Frontal cortex (tissue), 4 donors: ENCODE results near the gene PRR18. TPM values are rescaled to one million over a fixed set of nuclear protein-coding genes. Genes with fewer than 3 reads are reported as not detected.

Source experiments
- DNase-seq, 2 donors: peaks; one replicate each; pipeline ENCODE4 v3.0.0; 2012; ENCODE audit warnings: low spot score in 2 of 2
- FAIRE-seq: peaks from 2 replicates; lab custom pipeline; 2012; peaks lifted over from hg19 to GRCh38; lab: Jason Lieb, UNC
- total RNA-seq: library from RNA; depleted of rRNA; stranded (reverse); fragments of >200 nt; gene quantifications from one replicate; pipeline ENCODE4 v1.2.3, GENCODE V29; 2014
- donor health status: control.
- donor health status: control.
- donor health status: control.

Gene PRR18
- total RNA-seq, 1 donor from 2014 or later = under 0.01 TPM

DNA sequence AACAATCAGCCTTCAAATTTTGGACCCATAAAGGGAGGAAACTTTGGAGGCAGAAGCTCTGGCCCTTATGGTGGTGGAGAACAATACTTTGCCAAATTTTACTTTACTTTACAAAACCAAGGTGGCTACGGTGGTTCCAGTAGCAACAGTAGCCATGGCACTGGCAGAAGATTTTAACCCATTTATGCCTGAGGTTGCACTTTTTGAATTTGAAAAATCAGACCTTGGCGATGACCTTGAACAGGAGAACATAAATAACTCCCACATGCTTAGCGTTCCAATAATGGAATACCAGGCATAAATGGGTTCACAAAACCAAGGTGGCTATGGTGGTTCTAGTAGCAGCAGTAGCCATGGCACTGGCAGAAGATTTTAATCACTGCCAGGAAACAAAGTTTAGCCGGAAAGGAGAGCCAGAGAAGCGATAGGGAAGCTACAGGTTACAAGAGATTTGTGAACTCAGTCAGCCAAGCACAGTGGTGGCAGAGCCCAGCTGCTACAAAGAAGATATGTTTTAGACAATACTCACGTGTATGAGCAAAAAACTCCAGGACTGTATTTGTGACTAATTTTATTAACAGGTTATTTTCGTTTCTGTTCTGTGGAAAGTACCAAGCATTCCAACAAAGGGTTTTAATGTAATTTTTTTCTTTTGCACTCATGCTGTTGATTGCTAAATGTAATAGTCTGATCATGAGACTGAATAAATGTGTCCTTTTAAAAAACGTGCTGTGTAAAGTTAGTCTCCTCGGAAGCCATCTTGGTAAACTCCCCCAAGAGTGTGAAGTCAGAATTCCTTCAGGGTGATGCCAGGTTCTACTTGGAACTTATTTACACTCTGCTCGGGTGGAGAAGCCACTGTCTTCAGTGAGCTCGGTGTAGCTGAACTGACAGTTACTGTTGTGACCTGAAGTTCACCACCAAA, 27.4 kb upstream of the PRR18 start:
- DNase-seq = no peak
- FAIRE-seq = no peak

DNA sequence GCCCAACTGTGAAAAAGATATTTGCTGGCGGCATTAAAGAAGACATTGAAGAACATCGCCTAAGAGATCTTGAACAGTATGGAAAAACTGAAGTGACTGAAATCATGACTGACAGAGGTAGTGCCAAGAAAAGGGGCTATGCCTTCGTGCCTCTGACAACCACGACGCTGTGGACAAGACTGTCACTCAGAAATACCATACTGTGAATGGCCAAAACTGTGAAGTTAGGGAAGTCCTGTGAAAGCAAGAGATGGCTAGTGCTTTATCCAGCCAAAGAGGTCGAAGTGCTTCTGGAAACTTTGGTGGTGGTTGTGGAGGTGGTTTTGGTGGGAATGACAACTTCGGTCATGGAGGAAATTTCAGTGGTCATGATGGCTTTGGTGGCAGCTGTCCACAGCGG, 26.7 kb upstream of the PRR18 start:
- no peak for FAIRE-seq
- DNase-seq = no peak

DNA sequence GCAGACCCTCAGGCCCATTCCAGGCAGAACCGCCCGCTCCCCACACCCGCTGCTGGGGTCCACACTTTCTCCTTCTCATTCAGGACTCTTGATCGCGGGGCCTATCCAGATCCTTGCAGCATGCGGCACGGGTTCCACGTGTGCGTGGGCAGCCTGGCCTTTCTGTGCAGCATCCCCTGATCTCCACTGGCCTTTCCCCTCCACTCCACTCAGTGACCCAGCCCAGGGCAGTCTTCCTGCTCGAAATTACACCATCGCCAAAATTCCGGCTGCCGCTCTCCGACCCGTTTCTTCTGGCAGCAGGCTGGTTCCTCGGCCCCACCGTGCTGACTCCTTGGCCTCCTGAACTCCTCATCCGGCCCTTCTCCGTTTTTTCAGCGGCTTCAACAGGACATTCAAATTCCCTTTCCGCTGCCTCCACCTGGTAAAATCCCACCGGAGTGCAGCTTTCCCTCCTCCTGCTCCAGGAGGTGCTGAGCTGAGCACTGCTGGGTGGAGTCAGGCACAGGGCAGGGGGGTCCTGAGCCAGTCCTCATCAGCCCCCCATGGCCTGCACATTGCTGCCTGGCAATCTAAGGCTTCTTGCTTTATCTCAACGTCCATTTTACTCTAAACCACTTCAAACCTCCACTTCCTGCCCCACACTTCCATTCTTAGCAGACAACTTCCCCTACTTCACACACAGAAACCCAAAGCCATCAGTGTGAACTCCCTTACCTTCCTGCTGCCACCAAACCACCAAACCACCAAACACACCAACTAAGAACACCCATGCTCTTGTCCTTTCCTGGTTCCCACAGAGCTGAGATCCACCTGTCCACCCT, 25.2 kb upstream of the PRR18 start:
- DNase-seq (no peak), FAIRE-seq (no peak)

DNA sequence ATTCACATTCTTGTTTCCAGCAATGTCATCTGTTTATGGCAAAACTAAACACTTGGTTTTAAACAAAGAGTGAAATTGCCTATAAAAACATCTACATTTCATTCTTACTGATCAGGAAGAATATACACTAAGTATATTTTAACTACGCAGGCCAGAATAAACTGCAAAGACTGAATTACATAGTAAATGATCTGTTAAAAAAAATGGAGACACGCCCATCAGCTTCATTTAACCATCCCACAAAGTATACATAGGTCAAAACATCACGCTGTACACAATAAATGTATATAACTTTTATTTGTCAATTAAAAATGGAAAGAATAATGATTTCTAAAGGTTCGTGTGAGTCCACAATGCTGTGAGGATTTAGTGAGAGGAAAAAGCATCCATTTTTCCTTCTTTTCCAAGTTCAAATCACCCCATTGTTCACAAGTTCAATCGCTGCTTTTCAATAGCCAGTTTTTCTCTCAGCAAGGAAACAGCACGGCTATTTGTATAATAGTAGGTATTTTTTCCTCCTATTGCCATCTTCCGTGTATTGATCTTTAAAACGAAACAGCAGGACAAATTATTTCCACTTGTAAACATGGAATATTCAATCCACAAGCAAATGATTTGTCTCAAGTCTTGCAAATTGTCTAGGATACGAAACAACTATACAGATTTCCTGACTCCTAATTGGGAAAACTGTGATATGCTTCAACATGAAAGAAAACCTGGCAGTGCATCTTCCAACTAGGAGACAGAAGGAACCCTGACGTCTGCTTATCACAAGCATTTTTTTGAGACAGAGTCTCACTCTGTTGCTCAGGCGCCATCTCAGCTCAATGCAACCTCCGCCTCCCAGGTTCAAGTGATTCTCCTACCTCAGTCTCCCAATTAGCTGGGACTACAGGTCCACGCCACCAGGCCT, 23.6 kb upstream of the PRR18 start:
- FAIRE-seq (no peak), DNase-seq (no peak)

DNA sequence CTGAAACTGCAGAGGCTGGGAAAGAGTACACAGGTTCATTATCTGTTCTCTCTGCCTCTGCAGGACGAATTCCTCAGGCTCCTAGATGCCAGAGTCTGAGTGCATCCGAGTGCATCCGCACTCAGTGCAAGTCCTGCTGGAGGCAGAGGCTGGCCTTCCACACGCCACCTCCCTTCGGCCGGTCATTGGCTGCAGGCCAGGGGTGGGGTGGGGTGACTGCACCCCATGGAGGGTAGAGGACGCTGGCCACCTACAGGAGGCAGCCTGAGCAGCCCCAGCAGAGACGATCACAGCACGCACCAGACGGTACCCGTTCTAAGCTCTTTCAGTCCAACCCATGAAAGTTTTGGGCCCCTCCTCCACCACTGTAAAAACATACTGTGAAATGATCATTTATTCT, 22.4 kb upstream of the PRR18 start:
- DNase-seq = peak in 1 of 2 donors; percentile 54
- no peak for FAIRE-seq

DNA sequence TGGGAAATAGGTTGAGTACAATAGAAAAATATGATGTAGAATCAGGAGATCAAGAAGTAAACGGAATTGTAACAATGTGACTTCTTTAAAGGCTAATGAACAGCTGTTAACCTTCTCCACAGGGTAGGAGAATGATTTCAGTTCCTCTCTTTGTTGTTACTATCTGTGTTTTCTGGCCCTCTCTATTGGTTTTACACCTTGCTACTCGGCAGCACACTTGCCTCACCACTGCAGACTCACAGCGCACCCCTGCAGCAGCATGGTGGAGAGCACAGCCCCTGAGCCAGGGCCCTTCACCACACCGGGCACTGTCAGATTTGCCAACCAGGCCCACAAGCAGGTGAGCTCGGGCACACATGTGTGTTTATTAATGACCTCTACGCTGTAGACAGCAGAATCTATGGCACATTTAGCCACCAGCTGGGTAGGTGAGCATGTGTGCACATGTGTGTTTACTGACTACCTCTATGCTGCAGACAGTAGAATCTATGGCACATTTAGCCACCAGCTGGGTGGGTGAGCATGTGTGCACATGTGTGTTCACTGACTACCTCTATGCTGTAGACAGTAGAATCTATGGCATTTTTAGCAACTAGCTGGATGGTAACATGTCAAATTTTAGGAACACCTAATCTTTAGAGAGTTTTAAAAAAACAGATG, 17.3 kb upstream of the PRR18 start:
- DNase-seq (no peak), FAIRE-seq (no peak)

DNA sequence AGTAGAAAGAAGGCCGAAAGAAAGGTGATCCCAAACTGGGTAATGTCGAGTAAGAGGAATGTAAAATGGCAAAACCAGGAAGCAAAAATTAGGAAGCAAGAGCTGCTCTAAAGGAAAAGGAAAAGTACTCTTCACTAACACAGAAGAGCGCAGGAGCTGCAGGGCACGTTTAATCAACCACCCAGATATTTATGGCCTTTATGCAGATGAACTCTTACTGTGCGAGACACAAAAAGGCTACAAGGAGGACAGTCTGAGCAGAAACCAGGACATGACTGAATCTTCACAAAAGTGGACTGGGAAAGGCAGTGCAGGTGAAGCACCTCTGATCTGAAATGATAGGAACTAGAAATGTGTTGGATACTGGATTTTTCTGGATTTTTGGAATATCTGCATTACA, 15.2 kb upstream of the PRR18 start:
- DNase-seq (no peak), FAIRE-seq (no peak)

DNA sequence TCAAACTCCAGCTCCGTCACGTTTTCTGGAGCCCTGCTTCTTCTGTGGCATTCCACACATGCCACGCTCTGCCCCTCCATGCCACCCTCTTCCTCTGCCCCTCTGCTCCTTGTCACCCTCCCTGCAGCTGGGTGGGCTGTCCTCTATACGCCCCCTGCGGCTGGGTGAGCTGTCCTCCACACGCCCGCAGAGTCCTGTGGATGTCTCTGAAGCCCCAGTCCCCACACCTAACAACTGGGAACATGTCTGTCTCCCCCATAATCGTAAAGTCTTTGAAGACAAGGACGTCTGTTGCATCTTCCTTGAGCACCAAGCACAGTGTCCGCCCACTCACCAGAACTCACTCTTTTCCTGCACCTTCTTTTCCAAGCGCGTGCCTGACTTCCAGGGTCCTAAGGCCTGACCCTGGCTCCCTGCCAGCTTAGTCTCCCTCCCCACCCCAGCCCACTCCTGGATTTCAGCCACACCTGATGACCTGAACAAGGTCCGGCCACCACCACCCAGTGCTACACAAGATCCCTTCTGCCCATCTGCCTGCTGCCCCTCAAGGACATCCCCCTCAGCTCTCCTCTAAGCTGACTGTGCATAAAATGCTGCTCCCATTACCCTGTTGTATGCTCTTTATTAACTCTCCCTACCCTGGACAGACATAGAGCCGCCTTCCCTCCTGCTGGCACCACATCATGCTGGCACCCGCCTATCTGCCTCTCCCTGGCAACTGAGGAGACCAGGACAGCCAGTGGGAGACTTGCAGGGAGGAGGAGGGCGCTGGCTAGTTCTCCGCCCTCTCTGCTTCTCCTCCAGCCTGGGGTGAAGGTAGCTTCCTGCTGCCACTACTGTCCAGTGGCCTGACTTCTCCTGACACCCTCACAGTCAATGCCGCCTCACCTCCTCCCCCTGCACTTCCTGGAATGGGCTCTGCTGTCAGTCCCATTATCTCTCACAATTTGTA, 10.7 kb upstream of the PRR18 start:
- DNase-seq (no peak), FAIRE-seq (no peak)

DNA sequence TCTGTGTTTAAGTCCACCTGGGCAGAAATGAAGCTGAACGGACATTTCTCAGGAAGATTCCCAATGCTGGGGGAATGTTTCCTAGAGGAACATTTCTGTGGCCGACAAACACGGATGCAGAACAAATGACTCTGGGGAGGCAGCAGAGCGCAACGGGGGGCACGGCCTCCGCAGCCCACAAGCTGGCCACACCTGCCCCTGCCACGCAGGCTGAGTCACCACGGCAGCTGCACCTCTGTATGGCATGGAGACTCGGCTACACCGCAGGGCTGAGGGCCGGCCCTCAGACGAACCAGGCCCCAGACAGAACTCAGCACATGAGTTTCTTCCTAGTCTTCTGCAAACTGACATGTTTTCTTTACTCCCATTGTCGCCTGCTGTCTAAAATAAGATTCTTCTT, 10.0 kb upstream of the PRR18 start:
- no peak for DNase-seq
- no peak for FAIRE-seq

DNA sequence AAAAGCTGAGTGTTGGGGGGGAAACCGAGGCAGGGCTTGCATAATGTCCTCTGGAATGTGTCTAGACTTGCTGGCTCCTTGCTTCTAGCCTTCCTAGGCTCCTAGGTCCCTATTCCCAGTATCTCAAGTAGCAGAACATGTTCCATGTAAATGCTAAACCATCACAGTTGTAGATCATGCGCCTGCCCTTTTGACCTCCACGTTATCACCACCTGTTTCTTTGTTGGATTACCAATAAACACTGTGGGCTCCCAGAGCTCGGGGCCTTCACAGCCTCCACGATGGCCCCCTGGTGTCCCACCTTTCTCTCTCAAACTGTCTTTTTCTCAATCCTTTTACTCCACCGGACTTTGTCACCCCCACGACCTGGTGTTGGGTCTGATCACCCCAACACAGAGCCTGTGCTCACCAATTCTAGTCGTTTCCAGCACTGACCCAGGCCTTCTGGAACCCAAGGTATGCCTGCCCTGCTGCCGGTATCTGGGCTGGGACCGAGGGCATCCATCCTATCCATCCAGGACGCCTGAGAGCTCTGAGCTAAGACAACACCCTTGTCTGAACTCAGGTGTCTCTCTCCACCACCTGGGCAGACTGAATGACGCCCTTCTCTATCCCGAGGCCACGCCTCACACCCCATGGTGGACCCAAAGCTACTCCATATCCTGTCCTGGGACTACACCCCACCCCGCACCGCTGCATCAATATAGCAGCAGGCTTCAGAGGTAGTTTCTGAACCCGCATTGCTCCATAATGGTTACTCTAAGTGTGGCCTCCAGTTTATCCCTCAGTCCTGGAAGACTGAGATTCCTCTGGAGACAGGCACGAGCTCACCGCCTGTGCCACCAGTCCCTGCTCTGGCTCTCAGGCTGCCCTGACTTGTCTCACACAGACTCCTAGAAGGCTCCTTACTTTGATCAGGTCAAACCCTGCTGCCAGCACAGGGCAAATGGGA, 9.3 kb upstream of the PRR18 start:
- DNase-seq (no peak), FAIRE-seq (no peak)

DNA sequence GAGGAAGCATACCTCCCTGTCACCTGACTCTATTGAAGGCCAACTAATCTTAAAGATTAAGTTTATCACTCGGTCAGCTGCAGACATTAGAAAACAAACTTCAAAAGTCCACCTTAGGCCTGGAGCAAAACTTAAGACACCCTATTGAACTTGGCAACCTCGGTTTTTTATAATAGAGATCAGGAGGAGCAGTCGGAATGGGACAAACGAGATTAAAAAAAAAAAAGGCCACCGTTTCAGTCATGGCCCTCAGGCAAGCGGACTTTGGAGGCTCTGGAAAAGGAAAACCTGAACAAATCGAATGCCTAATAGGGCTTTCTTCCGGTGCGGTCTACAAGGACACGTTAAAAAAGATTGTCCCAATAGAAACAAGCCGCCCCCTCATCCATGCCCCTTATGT, 7.2 kb upstream of the PRR18 start:
- FAIRE-seq = no peak
- DNase-seq = no peak

DNA sequence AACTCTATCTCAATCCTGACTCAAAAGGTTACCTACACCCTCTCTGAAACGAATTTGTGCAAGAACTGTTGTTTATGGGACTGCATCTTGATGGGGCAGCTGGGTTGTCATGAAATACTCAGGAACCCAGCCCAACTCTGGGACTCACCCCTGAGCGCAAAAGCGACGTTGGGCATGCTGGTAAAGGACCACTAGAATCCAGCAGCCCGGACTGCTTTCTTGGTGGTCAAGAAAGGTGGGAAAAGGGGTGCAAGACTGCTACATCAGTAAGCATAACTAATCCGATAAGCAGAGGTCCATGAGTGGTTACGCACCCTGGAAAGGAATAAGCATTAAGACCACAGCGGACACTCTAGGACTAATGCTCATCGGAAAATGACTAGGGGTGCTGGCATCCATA, 6.3 kb upstream of the PRR18 start:
- no peak for FAIRE-seq
- no peak for DNase-seq

DNA sequence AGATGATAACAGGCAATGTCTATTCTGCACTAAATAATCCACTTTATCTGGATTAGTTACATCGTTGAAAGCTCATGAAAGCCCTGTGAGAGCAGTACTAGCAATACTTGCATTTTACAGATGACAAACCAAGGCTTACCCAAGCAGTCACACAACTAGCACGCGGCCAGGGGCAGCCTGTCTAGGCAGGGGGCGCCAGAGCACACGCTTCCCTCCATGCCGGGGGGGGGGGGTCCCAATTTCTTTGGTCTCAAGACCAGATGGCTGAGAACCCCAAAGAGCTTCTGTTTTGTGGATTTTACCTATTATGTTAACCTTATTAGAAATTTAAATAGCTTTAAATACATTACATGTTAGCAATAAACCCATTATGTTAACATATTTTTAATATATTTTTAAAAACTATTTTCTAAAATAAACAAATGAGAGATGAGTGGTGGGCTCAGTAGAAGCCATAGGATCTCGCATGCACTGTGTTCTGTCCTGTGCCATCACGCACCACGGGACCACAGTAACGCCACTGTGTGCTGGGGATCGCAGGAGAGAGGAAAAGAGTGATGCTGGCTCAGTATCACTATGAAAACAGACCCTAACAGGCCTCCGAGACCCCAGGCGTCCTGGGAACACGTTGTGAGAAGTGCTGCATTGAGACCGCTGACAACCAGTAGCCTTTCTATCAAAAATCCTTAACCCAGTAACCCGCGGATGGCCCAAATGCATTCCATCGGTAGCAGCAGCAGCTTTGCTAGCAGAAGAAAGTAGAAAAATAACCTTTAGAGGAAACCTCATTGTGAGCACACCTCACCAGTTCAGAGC, 5.3 kb upstream of the PRR18 start:
- FAIRE-seq = no peak
- peak in 1 of 2 donors; percentile 59 for DNase-seq

DNA sequence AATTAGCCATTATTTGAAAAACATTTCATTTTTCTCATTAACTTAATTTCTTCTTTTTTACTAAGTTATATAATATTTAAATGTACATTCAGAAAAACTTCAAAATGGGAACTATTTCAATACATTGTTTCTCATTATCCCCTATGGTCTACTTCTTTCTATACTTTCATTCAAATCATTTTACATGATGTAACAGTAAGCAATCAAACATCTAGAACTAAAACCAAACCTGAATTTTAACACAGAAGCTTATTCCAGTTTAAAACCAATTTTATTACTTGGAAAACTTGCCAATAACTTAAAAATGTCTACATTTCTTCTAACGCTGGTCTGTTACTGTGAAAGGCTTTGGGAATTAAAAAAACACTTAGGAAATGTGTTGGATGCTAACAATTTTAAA, 4.6 kb upstream of the PRR18 start:
- FAIRE-seq (no peak), DNase-seq (no peak)

DNA sequence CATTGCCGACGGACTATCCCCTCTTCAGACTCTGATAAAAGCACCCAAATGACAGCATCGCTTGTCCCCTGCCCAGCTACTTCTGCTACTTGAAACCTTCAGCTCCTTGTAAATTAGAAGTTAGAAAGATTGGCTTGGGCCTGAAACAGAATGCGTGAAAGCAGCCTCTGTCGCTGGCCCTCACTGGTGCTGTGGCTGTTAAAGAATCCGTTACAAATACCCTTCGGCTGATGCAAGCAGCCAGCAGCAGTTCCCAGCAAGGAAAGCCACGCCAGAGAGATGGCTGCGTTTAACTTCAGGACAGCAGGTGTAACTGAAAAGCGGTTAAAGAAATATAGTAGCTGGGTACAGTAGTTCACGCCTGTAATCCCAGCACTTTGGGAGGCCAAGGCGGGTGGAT, 2.4 kb upstream of the PRR18 start:
- FAIRE-seq = no peak
- no peak for DNase-seq

DNA sequence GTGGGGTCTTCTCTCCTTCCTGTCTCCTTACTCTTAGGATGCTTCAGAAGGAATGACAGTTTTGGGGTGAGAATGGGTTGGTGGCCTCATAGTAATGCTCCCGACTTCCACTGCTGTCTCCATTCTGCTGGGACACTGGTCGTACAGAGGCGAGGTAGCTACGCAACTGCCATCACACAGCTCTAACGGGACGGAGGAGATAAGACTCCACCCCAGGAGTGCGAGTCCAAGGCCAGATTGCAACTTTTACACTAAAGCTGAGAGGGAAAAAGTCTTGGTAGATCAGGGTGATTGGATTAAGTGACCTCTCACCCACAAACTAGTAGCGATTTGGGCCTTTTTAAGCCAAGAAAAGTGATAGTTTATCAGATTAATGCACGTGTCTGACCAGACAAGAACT, 1.8 kb upstream of the PRR18 start:
- no peak for FAIRE-seq
- DNase-seq = no peak
